ENCODE results near the gene CALM3.

CALM3 gene

GRCh38 chr19:46599716-46600373 lies 1.3 kb upstream of the CALM3 start:
- DNase-seq (ENCODE audit: low spot score): no peak
- no peak for TF ChIP-seq CTCF (IDR thresholded peaks at IDR 0.05; ENCODE audit: extremely low read depth, missing control alignments)

GRCh38 chr19:46600384-46601317 lies 479 bp upstream of the CALM3 start:
- peak; percentile 96 for DNase-seq (ENCODE audit: low spot score)
- TF ChIP-seq CTCF (IDR thresholded peaks at IDR 0.05; ENCODE audit: extremely low read depth, missing control alignments): no peak

GRCh38 chr19:46602392-46603194 lies 1.5 kb downstream of the CALM3 start:
- DNase-seq (ENCODE audit: low spot score): peak; percentile 7
- TF ChIP-seq CTCF (IDR thresholded peaks at IDR 0.05; ENCODE audit: extremely low read depth, missing control alignments): no peak

- no peak for TF ChIP-seq CTCF (IDR thresholded peaks at IDR 0.05; ENCODE audit: extremely low read depth, missing control alignments)
- peak; percentile 72 for DNase-seq (ENCODE audit: low spot score)
Observed at GRCh38 chr19:46603195-46603637, 2.1 kb downstream of the CALM3 start.

- DNase-seq (ENCODE audit: low spot score): peak; percentile 2
- TF ChIP-seq CTCF (IDR thresholded peaks at IDR 0.05; ENCODE audit: extremely low read depth, missing control alignments): no peak
Observed at GRCh38 chr19:46603752-46604231, 2.7 kb downstream of the CALM3 start.

- no peak for TF ChIP-seq CTCF (IDR thresholded peaks at IDR 0.05; ENCODE audit: extremely low read depth, missing control alignments)
- DNase-seq (ENCODE audit: low spot score): no peak
Observed at GRCh38 chr19:46604781-46605355, 3.7 kb downstream of the CALM3 start.

Measured in GM20000 (cell line).